Prostate gland (tissue), 2 donors: ENCODE data around the gene PIK3C3. TPM values are rescaled to one million over a fixed set of nuclear protein-coding genes. Genes with fewer than 3 reads are reported as not detected.

ENCODE experiments used
- DNase-seq: peaks from one replicate; pipeline ENCODE4 v3.0.0-alpha.2; 2019; ENCODE audit warnings: low spot score
- H3K27ac ChIP-seq, 2 donors: fragments of 200-600 bp; sonication (generic); 2 replicates each; pipeline ENCODE4 v1.5.1; 2017 to 2019
- H3K27me3 ChIP-seq: fragments of 200-600 bp; sonication (generic); replicated peaks from 2 replicates; pipeline ENCODE4 v1.5.1; 2019; ENCODE audit not compliant: insufficient read depth
- H3K36me3 ChIP-seq, 2 donors: fragments of 200-600 bp; sonication (generic); 1 replicate in 1 of 2; 2 replicates in 1 of 2; pipeline versions ENCODE4 v1.5.1 to v1.8.1; 2017 to 2019
- H3K4me1 ChIP-seq: fragments of 200-600 bp; sonication (generic); replicated peaks from 2 replicates; pipeline ENCODE4 v1.5.1; 2019
- H3K4me3 ChIP-seq, 2 donors: fragments of 200-600 bp; sonication (generic); 2 replicates each; pipeline ENCODE4 v1.5.1; 2017 to 2019
- H3K9me3 ChIP-seq: fragments of 200-600 bp; sonication (generic); 2 replicates; pipeline ENCODE4 v1.5.1; 2017
- POLR2A ChIP-seq: fragments of 450-650 bp; IDR thresholded peaks from one replicate; pipeline ENCODE4 v1.6.1; 2016; ENCODE audit warnings: antibody characterized with exemption, mild to moderate bottlenecking
- POLR2AphosphoS5 ChIP-seq: sonication (generic); formaldehyde crosslinking; IDR thresholded peaks from one replicate; pipeline ENCODE4 v1.6.1; 2017; ENCODE audit warnings: antibody characterized with exemption
- WGBS: methylation state at CpG from one replicate; pipeline ENCODE4 v1.1.5; 2018; 5-methylcytosine and 5-hydroxymethylcytosine counted together
- intact Hi-C: fragments of 100-400 bp; cut with DNase I; formaldehyde crosslinking; loops from one replicate; pipeline ENCODE4 v1.14.2; 2022
- total RNA-seq, 2 donors: library from RNA; depleted of rRNA; stranded (reverse); fragments of >200 nt; gene quantifications; one replicate each; pipeline ENCODE4 v1.1.0, GENCODE V29; 2016
- TF ChIP-seq, protein P1 (sequence below), 4 experiments: fragments of 200-600 bp in 2 of 4; fragments of 450-650 bp in 2 of 4; sonication (generic) in 2 of 4; IDR thresholded peaks; 1 replicate in 3 of 4; 2 replicates in 1 of 4; pipeline ENCODE4 v1.5.1; 2016 to 2019; ENCODE audit warnings: antibody characterized with exemption in 4 of 4, mild to moderate bottlenecking in 2 of 4, moderate library complexity in 2 of 4

PIK3C3 gene
- total RNA-seq, 2 donors from 2014 or later = 42.8 to 48.1 TPM

DNA sequence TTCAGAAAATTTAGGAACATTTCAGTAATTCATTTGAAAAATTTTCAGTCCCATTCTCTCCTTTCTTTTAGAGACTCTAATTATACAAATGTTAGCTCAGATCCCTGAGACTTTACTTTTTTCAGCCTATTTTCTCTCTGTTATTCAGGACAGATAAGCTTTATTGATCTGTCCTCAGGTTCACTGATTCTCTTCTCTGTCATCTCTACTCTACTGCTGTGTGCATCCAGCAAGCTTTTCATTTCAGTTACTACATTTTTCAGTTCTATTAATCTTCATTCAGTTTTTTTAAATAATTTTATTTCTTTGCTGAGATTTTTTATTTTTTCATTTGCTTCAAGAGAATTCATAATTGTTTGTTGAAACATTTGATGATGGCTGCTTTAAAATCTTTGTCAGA is 22.1 kb upstream of the PIK3C3 start:
- Histone ChIP-seq H3K9me3 (no peaks in the 10 kb centered on the region), H3K27ac (no peak overlapping the region), H3K27me3 (no peaks in the 10 kb centered on the region), H3K4me1 (no peaks in the 10 kb centered on the region), H3K4me3 (no peak overlapping the region), H3K36me3 (no peaks in the 10 kb centered on the region)
- intact Hi-C loops = no loop called here
- TF ChIP-seq POLR2AphosphoS5 (no peak), POLR2A (no peak)
- TF ChIP-seq, protein P1, sequence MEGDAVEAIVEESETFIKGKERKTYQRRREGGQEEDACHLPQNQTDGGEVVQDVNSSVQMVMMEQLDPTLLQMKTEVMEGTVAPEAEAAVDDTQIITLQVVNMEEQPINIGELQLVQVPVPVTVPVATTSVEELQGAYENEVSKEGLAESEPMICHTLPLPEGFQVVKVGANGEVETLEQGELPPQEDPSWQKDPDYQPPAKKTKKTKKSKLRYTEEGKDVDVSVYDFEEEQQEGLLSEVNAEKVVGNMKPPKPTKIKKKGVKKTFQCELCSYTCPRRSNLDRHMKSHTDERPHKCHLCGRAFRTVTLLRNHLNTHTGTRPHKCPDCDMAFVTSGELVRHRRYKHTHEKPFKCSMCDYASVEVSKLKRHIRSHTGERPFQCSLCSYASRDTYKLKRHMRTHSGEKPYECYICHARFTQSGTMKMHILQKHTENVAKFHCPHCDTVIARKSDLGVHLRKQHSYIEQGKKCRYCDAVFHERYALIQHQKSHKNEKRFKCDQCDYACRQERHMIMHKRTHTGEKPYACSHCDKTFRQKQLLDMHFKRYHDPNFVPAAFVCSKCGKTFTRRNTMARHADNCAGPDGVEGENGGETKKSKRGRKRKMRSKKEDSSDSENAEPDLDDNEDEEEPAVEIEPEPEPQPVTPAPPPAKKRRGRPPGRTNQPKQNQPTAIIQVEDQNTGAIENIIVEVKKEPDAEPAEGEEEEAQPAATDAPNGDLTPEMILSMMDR (IDR thresholded peaks at IDR 0.05) = no peak
- no peak for DNase-seq

DNA sequence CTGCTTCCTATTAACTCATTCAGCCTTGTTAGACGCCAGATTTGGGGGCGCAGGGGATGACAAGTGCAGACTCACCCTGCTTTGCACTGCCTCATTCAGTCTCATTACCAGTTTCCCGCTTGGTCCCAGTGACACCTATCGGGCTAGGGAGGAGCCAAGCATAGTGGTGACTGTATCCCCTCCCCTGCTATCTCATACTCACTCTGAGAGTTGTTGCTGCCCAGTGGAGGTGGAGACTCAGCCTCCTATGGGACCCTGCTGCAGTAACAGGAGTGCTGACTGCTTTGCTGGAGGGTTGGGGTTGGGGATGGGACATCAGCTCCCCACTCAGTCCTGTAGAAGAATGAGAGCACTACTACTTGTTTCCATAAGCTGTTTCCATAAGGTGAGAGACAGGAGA is 21.3 kb upstream of the PIK3C3 start:
- Histone ChIP-seq H3K27ac (no peak overlapping the region), H3K36me3 (no peaks in the 10 kb centered on the region), H3K9me3 (no peaks in the 10 kb centered on the region), H3K4me3 (no peak overlapping the region), H3K4me1 (no peaks in the 10 kb centered on the region), H3K27me3 (no peaks in the 10 kb centered on the region)
- WGBS = 68% methylated on average over 4 of the region's 4 CpGs
- TF ChIP-seq POLR2AphosphoS5 = no peak
- TF ChIP-seq, protein P1 (IDR thresholded peaks at IDR 0.05) = no peak
- no peak for TF ChIP-seq POLR2A
- intact Hi-C loops = no loop called here
- no peak for DNase-seq

DNA sequence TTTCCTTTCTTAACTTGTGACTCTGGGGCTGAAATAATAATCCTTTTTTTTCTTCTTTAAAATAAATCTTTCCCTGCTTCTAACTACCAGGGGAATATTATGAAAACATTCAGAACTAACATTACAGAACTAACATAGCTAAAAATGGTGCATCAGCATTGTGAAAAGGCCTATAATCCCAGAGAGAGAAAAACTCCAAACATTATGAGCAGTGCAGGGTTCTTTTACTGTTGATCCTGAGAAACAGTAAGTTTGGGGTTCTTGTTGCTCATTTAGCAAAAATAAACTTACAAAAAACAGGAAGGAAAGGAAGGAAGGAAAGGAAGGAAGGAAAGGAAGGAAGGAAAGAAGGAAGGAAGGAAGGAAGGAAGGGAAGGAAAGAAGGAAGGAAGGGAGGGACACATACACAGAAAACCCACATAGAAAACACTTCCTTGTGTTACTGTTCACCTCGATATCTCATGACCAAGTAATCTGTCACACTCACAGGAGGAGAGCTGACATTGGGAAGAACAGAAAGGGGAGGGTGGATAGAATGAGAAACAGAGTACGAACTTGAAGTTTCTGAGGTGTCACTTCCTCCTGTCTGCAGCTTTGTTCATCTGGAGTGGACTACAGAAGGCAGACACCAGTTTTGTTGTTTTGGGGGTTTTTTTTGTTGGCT is 18.4 kb upstream of the PIK3C3 start:
- no peaks in the 10 kb centered on the region for H3K4me1 ChIP-seq
- 56% methylated on average over 2 of the region's 2 CpGs for WGBS
- H3K27ac ChIP-seq = no peak overlapping the region
- H3K36me3 ChIP-seq = no peaks in the 10 kb centered on the region
- DNase-seq = no peak
- no peak overlapping the region for H3K4me3 ChIP-seq
- H3K27me3 ChIP-seq = no peaks in the 10 kb centered on the region
- no peaks in the 10 kb centered on the region for H3K9me3 ChIP-seq
- intact Hi-C loops = no loop called here
- TF ChIP-seq POLR2A = no peak
- TF ChIP-seq POLR2AphosphoS5 = no peak
- TF ChIP-seq, protein P1 (IDR thresholded peaks at IDR 0.05) = no peak

DNA sequence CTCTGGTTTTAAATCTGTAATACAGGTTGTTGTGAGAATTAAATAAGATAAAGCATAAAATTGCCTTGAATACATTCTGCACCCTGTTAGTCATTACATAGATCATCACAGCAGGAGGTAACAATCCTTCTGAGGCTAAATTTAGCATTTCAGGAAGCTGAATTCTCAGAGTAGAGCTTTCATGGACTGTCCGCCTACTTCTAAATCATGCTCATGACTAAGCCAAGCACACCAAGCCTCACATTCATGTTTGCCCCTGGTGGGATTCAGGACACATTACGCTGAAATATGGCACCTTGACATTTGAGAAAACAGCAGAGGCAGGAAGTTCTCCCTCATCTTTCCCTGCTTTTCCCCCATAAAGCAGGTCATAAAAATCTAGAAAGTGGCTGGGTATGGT is 16.6 kb upstream of the PIK3C3 start:
- no peaks in the 10 kb centered on the region for H3K36me3 ChIP-seq
- H3K4me3 ChIP-seq = no peak overlapping the region
- no peaks in the 10 kb centered on the region for H3K4me1 ChIP-seq
- 96% methylated on average over 2 of the region's 2 CpGs for WGBS
- no peak for DNase-seq
- intact Hi-C loops = no loop called here
- no peaks in the 10 kb centered on the region for H3K27me3 ChIP-seq
- no peaks in the 10 kb centered on the region for H3K9me3 ChIP-seq
- TF ChIP-seq POLR2A (no peak), POLR2AphosphoS5 (no peak)
- TF ChIP-seq, protein P1 (IDR thresholded peaks at IDR 0.05) = no peak
- H3K27ac ChIP-seq = no peak overlapping the region

DNA sequence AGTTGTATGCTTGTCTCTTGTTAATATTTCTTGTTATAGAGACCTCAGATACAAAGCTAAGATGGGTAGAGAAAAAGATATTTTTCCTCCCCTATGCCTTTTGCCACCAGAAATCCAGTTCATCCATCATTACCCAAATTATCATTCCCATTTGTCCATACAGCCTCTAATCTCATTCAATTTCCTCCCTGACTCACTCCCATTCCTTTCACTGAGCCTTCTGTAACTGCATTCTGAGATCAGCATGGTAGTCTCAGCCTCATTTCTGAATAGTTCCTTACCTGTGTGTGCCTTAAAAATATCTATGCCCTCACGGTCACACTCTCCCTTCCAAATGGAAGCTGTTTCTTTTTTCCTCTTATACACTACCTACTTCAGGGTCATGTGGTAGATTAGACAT is 15.7 kb upstream of the PIK3C3 start:
- TF ChIP-seq, protein P1 (IDR thresholded peaks at IDR 0.05) = no peak
- no peak for TF ChIP-seq POLR2A
- TF ChIP-seq POLR2AphosphoS5 = no peak
- H3K27me3 ChIP-seq = no peaks in the 10 kb centered on the region
- intact Hi-C loops = no loop called here
- no peaks in the 10 kb centered on the region for H3K4me1 ChIP-seq
- no peaks in the 10 kb centered on the region for H3K36me3 ChIP-seq
- DNase-seq = no peak
- no peaks in the 10 kb centered on the region for H3K9me3 ChIP-seq
- H3K4me3 ChIP-seq = no peak overlapping the region
- no peak overlapping the region for H3K27ac ChIP-seq
- WGBS = 97% methylated on average over 1 of the region's 1 CpG
